ENCODE measurements around the gene PLEKHJ1.

DNA sequence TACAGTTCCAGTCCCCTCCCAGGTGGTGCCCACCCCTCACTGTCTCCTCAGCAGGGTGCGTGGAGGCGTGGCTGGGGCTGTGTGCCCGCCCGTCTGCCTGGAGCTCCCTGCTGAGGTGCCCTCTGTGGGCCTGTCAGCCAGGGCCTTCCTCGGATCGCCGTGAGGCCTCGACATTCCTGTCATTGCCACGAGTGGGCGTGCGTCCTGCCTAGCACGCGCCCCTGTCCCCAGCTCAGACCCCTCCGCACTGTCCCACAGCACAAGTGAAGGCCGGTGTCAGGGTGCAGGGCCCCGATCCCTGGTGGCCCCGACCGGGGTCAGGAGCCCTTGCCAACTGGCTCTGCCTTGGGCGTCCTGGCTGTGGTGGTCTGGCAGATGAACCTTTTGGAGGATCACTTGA lies 40.2 kb downstream of the PLEKHJ1 start:
- TF ChIP-seq, protein P1, sequence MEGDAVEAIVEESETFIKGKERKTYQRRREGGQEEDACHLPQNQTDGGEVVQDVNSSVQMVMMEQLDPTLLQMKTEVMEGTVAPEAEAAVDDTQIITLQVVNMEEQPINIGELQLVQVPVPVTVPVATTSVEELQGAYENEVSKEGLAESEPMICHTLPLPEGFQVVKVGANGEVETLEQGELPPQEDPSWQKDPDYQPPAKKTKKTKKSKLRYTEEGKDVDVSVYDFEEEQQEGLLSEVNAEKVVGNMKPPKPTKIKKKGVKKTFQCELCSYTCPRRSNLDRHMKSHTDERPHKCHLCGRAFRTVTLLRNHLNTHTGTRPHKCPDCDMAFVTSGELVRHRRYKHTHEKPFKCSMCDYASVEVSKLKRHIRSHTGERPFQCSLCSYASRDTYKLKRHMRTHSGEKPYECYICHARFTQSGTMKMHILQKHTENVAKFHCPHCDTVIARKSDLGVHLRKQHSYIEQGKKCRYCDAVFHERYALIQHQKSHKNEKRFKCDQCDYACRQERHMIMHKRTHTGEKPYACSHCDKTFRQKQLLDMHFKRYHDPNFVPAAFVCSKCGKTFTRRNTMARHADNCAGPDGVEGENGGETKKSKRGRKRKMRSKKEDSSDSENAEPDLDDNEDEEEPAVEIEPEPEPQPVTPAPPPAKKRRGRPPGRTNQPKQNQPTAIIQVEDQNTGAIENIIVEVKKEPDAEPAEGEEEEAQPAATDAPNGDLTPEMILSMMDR (IDR thresholded peaks at IDR 0.05): no peak
- no peak for TF ChIP-seq POLR2A (IDR thresholded peaks at IDR 0.05)
